RPMI8226 (cell line): Measurements from ENCODE around the gene MRPS24.

Experiments
- DNase-seq: peaks from one replicate; pipeline ENCODE4 v3.0.0-alpha.2; 2015

The MRPS24 gene

DNA sequence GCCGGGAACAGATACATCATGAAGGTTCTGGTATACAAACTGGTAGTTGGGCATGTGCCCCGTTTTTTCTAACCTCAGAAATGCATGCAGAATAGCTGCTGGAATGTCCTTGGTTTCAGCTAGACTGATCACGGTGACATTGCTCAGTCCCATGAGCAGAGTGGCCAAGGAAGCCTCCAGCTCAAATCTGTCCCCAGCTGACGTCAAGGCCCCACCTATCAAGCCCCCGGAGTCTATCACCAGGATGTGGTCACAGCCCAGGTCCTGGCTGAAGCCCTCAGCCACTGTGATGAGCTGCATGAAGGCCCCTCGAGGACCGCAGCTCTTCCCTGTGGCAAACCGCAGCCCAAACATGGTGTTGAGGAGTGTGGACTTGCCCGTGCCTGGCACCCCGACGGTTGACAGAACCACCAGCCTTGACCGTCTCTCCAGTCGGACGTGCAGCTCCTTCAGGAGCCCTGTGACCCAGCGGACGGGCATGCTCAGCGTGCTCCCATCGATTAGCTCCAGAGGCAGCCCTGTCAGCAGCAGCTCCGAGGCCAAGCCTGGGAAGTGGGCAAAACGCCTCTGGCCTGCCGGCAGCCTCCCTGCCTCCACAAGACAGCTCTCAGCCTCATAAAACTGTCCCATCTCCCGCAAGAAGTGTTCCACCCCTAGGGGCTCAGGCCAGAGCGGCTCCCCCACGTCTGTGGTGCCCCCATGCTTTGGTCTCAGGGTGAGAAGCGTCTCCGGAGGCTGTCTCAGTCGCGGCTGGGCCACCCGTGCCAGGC is 7.8 kb upstream of the MRPS24 start:
- DNase-seq: no peak

- no peak for DNase-seq
Observed at GRCh38 chr7:43876241-43876640, 6.9 kb upstream of the MRPS24 start.

- no peak for DNase-seq
Observed at GRCh38 chr7:43873300-43873699, 4.0 kb upstream of the MRPS24 start.

- no peak for DNase-seq
Observed at GRCh38 chr7:43872406-43873110, 3.2 kb upstream of the MRPS24 start.

GRCh38 chr7:43871064-43871463 is 1.7 kb upstream of the MRPS24 start:
- DNase-seq: no peak

DNA sequence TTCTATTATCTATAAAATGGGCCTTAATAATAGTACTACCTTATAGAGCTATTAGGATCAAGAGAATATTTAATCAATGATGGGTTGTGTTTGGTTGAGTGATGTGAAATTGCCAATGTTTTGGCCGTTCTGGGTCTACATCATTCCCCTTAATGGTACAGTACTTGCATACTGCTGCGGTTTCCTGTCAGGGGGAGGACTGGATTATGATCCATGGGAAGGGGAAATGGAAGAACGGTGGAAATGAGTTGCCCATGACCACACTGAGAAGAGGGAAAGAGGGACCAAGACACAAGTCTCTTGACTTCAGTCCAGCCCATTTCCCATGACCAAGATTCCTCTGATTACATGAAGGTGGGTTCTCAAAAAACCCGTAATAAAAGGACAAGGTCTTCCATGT is 999 bp upstream of the MRPS24 start:
- no peak for DNase-seq

DNA sequence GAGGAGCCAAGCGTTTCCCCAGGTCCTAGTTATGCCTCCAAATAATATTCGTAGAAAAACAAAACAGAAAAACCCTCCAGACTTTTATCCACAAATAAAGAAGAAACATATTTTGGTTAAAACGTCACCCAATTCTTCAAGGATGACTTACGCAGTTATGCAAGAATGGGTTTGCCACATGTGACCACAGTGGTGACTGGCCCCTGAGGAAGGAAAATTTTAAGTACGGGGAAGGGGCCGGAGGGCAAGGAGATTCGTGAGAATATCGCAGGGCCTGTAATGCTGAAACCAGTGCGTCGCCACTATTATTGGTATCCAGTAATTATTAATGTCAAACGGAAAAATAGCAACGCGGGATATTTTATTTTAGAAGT is 537 bp upstream of the MRPS24 start:
- no peak for DNase-seq

GRCh38 chr7:43868681-43869005 is 674 bp downstream of the MRPS24 start:
- DNase-seq: peak; percentile 30

- DNase-seq: peak; percentile 77
Observed at GRCh38 chr7:43868181-43868580, 1.1 kb downstream of the MRPS24 start.

- DNase-seq: no peak
Observed at GRCh38 chr7:43865277-43865676, 4.0 kb downstream of the MRPS24 start.

DNA sequence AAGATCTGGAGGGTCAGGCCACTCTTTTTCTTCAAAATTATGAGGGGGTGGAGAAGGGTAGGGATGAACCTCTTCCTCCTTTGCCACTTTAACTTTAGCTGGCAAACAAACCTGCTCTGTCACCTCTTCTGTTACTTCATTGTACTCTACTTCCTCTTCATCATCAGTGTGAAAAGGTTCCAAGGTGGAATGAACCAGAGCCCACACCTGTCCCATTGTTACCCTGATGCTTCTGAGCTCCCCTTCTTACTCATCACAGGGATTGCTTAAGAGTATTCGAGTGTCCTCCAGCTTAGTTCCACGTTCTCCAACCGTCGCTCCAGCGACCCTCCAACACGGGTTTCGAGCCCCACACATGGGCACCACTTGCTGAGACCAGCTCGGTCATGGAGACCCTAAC is 5.2 kb downstream of the MRPS24 start:
- DNase-seq: no peak

DNA sequence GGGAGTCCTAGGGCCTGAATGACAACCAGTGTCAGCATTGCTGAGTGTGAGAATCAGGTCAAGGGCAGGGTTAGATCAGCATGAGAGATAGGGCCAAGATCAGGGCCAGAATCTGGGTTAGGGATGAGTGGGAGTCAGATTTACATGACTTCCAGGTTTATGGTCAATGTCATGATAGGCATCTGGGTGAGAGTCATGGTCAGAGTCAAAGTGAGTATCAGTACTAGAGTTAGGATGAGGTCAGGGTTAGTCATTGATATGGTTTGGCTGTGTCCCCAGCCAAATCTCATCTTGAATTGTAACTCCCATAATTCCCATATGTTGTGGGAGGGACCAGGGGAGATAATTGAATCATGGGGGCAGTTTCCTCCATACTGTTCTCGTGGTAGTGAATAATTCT is 12.3 kb downstream of the MRPS24 start:
- no peak for DNase-seq

GRCh38 chr7:43856316-43856715 is 13.0 kb downstream of the MRPS24 start:
- no peak for DNase-seq

DNA sequence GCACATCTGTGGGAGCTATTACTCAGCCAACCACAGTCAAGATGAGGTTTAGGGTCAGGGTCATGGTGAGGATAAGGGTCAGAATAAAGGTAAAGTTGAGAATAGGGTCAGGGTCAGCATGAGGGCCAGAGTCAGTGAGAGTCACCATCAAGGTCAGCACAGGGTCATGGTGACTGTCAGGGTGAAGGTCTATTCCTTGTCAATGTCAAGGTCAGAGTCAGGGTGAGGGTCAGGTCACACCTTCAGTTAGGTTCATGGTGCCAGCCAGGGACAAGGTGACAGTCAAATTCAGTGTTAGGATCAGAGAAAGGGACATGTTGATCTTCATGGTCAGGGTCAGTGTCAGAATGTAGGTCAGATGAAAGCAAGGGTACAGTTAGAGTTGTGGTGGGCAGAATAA is 14.1 kb downstream of the MRPS24 start:
- DNase-seq: no peak

- no peak for DNase-seq
Observed at GRCh38 chr7:43851805-43852204, 17.5 kb downstream of the MRPS24 start.

DNA sequence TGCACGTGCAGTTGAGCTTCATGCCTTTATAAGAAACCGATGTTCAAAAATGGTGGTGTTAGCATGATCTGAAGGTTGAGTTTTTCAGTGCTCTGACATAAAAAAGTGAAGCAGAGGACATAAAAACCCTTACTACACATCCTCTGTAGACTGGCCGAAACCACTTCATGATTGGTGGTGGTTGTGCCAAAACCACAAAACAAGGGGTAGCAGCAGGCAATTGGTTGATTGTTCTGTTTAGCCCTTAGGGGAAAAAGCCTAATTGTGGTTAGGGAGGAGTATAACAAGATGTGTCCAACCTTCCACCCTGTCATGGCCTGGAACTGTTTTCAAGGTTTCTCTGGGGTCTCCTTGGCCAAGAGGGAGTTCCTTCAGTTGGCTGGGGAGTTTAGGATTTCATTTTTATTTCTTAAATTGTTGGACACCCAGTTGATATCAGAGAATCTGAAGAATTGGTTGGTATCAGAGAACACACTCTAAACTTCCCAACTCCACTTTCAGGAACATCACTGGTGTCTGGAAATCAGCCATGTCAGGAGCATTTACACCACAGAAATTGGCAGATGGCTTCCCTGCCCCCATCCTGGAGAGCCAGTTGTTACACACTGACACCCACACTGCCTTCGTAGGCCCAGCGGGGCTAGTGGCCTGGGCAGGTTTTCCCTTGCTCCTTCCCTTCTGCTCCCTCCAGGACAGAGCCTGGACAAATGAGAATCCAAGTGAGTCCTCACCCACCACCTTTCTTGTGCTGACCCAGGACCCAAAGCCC is 18.8 kb downstream of the MRPS24 start:
- peak; percentile 90 for DNase-seq

DNA sequence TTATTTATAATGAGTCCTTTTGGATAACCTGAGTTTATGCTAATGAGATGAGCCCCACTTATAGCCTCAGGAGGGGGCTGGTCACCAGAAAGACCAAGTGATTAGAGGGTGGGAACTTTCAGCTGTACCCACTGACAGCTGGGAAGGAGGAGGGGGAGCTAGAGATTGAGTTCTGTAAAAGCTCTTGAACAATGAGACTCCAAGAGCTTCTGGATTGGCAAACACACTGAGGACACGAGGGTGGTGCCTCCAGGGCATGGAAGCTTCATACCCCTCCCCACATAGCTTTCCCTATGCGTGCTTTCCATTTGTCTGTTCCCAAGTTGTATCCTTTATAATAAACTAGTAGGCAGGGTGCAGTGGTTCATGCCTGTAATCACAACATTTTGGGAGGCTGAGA is 20.3 kb downstream of the MRPS24 start:
- DNase-seq: no peak

DNA sequence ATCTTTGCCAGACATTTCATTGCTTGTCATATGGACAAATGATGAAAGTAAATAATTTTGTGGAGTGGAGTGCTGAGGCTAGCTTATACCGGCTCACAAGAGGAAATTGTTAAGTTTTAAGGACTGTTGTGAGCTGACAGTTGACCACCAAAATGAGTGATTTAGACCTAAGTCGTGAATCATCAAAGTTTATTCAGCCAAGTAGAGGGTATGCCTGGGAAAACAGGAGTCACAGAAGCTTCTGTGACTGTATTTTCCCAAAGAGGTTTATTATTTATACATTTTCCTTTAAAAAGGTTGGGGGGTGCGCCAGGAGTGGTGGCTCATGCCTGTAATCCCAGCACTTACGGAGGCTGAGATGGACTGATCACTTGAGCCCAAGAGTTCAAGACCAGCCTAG is 21.8 kb downstream of the MRPS24 start:
- DNase-seq: no peak

DNA sequence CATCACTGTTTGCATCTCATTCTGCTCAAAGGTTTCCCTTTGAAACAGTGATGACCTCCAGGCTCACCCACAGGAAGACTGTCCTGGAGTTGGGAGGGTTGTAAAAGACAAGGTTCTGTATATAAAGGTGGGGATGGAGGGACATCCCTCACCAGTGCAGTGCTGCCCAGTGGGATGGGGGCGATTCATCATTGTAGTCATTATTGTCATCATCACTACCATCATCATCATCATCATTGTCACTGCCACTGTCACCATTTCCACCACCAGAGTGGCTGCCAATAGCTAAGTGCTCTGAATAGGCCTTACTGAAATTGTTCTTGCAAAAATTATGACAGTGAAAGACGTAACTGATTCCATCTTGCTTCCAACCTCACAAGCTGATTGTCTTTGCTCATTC is 24.7 kb downstream of the MRPS24 start:
- DNase-seq: no peak

GRCh38 chr7:43844257-43844656 is 25.1 kb downstream of the MRPS24 start:
- no peak for DNase-seq

- DNase-seq: no peak
Observed at GRCh38 chr7:43843296-43843695, 26.0 kb downstream of the MRPS24 start.

DNA sequence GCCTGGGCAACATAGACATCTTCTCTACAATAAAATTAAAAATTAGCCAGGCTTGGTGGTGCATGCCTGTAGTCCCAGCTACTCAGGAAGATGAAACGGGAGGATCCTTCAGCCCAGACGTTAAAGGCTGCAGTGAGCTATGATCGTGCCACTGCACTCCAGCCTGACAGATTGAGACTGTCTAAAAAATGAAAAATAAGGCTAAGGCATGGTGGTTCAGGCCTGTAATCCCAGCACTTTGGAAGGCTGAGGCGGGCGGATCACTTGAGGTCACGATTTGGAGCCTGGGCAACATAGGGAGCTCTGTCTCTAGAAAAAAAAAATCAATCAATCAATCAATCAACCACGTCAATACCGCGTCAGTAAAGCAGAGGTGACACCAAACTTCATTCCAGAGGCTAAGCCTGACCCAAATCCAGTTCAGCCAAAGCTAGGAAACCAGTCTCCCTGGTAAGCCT is 31.1 kb downstream of the MRPS24 start:
- DNase-seq: no peak

DNA sequence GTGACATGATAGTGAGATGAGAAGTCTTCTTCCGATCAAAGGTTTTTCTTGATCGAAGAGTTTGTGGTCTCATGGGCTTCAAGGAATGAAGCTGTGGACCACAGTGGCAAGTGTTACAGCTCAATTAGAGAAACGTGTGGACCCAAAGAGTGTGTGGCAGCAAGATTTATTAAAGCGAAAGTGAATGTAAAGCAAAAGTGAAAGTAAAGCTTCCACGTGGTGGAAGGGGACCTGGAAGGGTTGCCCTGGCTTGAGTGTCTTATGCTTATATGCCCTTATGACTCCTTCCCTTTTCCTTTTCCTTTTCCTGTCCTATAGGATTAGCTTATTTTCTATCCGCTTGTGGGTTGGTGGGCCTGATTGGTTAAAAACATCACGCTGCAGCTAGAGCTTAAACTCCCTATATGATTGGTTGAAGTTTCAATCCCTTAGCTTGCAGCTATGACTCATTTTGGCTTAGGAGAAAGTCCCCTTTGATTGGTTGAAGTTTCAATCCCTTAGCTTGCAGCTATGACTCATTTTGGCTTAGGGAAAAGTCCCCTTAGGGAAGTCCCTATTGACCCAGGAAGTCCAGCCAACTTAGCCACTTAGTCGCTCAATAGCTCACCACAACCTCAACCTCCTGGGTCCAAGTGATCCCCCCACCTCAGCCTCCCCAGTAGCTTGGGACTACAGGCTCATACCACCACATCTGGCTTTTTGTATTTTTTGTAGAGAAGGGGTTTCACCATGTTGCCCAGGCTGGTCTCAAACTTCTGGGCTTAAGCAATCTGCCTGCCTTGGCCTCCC is 34.7 kb downstream of the MRPS24 start:
- DNase-seq: peak; percentile 69
